Mesendoderm (in vitro differentiated cells): Measurements from ENCODE around the gene DNAJC11.
"Not testable (repeated sequence)": the region's sequence is repeated elsewhere in the genome, so short reads cannot be mapped to it uniquely, and the experiment has no call there.

Experiments used
- DNase-seq: peaks from one replicate; pipeline ENCODE4 v3.0.0; 2013
- H2AK5ac ChIP-seq: 2 replicates; pipeline ENCODE4 v1.6.1; 2013; ENCODE audit warnings: low read length, inconsistent platforms
- H2BK120ac ChIP-seq: 2 replicates; pipeline ENCODE4 v1.6.1; 2013; ENCODE audit warnings: low read depth, mild to moderate bottlenecking, low read length, moderate library complexity, mixed read lengths
- H2BK15ac ChIP-seq: replicated peaks from 2 replicates; pipeline ENCODE4 v1.6.1; 2013; ENCODE audit warnings: low read depth, mild to moderate bottlenecking, moderate library complexity
- H2BK5ac ChIP-seq: 2 replicates; pipeline ENCODE4 v1.6.1; 2013; ENCODE audit warnings: low read length, inconsistent platforms
- H3K18ac ChIP-seq: 2 replicates; pipeline ENCODE4 v1.6.1; 2013; ENCODE audit warnings: mild to moderate bottlenecking, low read length, mixed read lengths
- H3K23ac ChIP-seq: one replicate; pipeline ENCODE4 v1.6.1; 2013; ENCODE audit warnings: low read length
- H3K27ac ChIP-seq: 2 replicates; pipeline ENCODE4 v1.5.1; 2013; ENCODE audit warnings: low read depth, mild to moderate bottlenecking, inconsistent platforms, low read length, moderate library complexity
- H3K27me3 ChIP-seq: 2 replicates; pipeline ENCODE4 v1.6.1; 2013; ENCODE audit warnings: low read length, control low read depth, mild to moderate bottlenecking, inconsistent platforms; ENCODE audit not compliant: insufficient read depth, poor library complexity
- H3K36me3 ChIP-seq: 2 replicates; pipeline ENCODE4 v1.6.1; 2013; ENCODE audit warnings: low read length, inconsistent platforms; ENCODE audit not compliant: control insufficient read depth, insufficient read depth
- H3K4ac ChIP-seq: one replicate; pipeline ENCODE4 v1.6.1; 2013; ENCODE audit warnings: low read depth, mild to moderate bottlenecking, low read length, moderate library complexity
- H3K4me1 ChIP-seq: 2 replicates; pipeline ENCODE4 v1.6.1; 2013; ENCODE audit warnings: low read depth, low read length, inconsistent platforms; ENCODE audit not compliant: control insufficient read depth
- H3K4me2 ChIP-seq: 2 replicates; pipeline ENCODE4 v1.6.1; 2013; ENCODE audit warnings: low read length
- H3K4me3 ChIP-seq: 2 replicates; pipeline ENCODE4 v1.5.1; 2013; ENCODE audit warnings: mild to moderate bottlenecking, low read length
- H3K56ac ChIP-seq: one replicate; pipeline ENCODE4 v1.6.1; 2013; ENCODE audit warnings: low read length
- H3K79me1 ChIP-seq: 2 replicates; pipeline ENCODE4 v1.6.1; 2013; ENCODE audit warnings: low read length, inconsistent platforms
- H3K79me2 ChIP-seq: 2 replicates; pipeline ENCODE4 v1.6.1; 2013; ENCODE audit warnings: mild to moderate bottlenecking, low read length; ENCODE audit not compliant: control insufficient read depth, insufficient read depth
- H3K9ac ChIP-seq: 2 replicates; pipeline ENCODE4 v1.6.1; 2013; ENCODE audit warnings: low read length, inconsistent platforms
- H4K5ac ChIP-seq: one replicate; pipeline ENCODE4 v1.6.1; 2013; ENCODE audit warnings: low read length
- H4K8ac ChIP-seq: one replicate; pipeline ENCODE4 v1.6.1; 2013; ENCODE audit warnings: low read depth, mild to moderate bottlenecking, control low read depth, low read length, moderate library complexity
- WGBS: extraction: QIAGEN DNeasy Blood & Tissue Kit; methylation state at CpG from one replicate; pipeline ENCODE4 v1.1.7; 2013; ENCODE audit warnings: low lambda C conversion rate, missing lambda C conversion rate; ENCODE audit not compliant: insufficient coverage; ENCODE audit errors: extremely low coverage; 5-methylcytosine and 5-hydroxymethylcytosine counted together

The DNAJC11 gene

DNA sequence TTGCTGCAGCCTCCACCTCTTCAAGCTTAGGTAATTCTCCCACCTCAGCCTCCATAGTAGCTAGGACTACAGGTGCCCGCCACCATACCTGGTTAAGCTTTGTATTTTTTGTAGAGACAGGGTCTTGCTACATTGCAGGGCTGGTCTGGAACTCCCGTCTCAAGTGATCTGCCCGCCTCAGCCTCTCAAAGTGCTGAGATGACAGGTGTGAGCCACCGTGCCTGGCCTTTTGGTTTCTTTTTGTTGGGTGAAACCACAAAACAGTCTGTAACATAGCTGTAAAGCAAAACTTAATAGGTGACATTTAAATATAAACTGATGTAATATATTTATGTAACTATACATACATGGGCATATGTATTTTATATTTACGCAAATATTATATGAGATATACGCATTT, 3.1 kb upstream of the DNAJC11 start:
- Histone ChIP-seq H3K79me1 (peaks cover 8% of the 10 kb centered on the region), H3K23ac (no peak overlapping the region), H3K56ac (no peak overlapping the region), H3K4me1 (no peaks in the 10 kb centered on the region), H4K8ac (no peak overlapping the region), H2BK15ac (no peak overlapping the region), H4K5ac (no peak overlapping the region), H3K27me3 (no peaks in the 10 kb centered on the region), H3K27ac (no peak overlapping the region), H3K9ac (no peak overlapping the region), H2BK120ac (no peak overlapping the region), H3K36me3 (no peaks in the 10 kb centered on the region), H3K79me2 (peaks cover 16% of the 10 kb centered on the region), H2AK5ac (no peak overlapping the region), H3K4me3 (no peak overlapping the region), H3K18ac (no peak overlapping the region), H2BK5ac (no peak overlapping the region), H3K4ac (no peak overlapping the region), H3K4me2 (no peak overlapping the region)
- DNase-seq: no peak
- WGBS: no CpG with 5 or more reads among the region's 6 CpGs

DNA sequence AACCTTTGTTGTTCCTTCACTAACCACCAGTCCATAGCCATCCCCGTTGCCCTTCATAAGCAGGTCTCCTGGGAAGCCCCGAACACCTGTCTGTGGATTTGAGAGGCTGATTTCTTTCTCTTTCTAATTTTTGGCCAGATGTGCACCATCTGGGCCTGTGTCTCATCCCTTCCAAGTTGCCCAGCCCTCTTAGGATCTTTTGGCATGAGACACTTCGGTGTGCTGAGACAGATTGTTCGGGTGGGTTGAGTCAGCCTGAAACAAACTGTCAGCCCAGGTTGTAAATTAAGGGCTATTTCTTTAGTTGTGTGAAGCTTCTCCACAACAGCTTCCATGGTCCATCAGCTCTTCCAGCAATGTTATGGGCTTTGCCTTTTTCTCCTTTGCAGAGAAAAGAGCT, 1.4 kb upstream of the DNAJC11 start:
- Histone ChIP-seq H3K4me2 (no peak overlapping the region), H3K79me2 (peaks cover 31% of the 10 kb centered on the region), H2BK15ac (no peak overlapping the region), H3K4ac (no peak overlapping the region), H3K56ac (no peak overlapping the region), H2AK5ac (no peak overlapping the region), H3K18ac (no peak overlapping the region), H3K9ac (no peak overlapping the region), H3K23ac (no peak overlapping the region), H3K79me1 (peaks cover 11% of the 10 kb centered on the region), H4K5ac (no peak overlapping the region), H3K4me3 (no peak overlapping the region), H4K8ac (no peak overlapping the region), H3K36me3 (no peaks in the 10 kb centered on the region), H3K27me3 (no peaks in the 10 kb centered on the region), H3K27ac (no peak overlapping the region), H2BK120ac (no peak overlapping the region), H3K4me1 (no peaks in the 10 kb centered on the region), H2BK5ac (no peak overlapping the region)
- DNase-seq: no peak
- no CpG with 5 or more reads among the region's 4 CpGs for WGBS

DNA sequence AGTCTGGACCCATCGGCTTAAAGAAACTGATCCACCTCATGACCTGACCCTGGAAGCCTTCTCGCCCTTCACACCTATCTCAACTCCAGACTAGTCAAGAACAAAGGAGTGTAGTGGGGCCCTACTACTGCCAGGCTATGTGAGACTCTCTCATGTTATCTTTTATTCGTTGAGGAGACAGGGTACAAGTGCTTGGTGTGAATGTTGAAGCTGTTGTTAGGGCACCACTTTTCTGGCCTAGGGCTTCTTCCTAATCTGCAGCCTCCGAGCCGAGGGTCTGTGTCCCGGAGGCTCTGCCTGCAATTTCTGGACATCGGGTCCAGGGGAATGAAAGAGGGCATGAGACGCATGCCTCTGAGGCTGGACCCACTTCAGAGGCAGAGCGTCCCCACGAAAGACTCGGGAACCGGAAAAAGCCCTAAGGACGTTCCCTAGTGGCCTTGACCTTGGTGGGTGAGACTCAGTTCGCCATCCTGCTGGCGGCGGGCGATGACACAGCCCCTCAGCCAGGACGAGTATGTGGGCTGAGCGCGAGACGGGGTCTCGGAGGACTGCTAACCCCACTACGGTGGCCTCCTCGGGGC, 671 bp downstream of the DNAJC11 start:
- Histone ChIP-seq H3K27ac (no peak overlapping the region), H3K9ac (peak overlapping the region; percentile 98), H2BK120ac (no peak overlapping the region), H3K4me1 (no peaks in the 10 kb centered on the region), H2AK5ac (peak overlapping the region; percentile 69), H3K4me2 (peak overlapping the region; percentile 98), H4K8ac (no peak overlapping the region), H4K5ac (no peak overlapping the region), H2BK15ac (no peak overlapping the region), H2BK5ac (no peak overlapping the region), H3K4me3 (peak overlapping the region; percentile 100), H3K4ac (peak overlapping the region; percentile 4), H3K18ac (peak overlapping the region; percentile 72), H3K79me1 (peaks cover 17% of the 10 kb centered on the region), H3K23ac (peak overlapping the region; percentile 15), H3K36me3 (no peaks in the 10 kb centered on the region), H3K27me3 (no peaks in the 10 kb centered on the region), H3K56ac (peak overlapping the region; percentile 99), H3K79me2 (peaks cover 41% of the 10 kb centered on the region)
- no CpG with 5 or more reads among the region's 24 CpGs for WGBS
- peak; percentile 55 for DNase-seq

DNA sequence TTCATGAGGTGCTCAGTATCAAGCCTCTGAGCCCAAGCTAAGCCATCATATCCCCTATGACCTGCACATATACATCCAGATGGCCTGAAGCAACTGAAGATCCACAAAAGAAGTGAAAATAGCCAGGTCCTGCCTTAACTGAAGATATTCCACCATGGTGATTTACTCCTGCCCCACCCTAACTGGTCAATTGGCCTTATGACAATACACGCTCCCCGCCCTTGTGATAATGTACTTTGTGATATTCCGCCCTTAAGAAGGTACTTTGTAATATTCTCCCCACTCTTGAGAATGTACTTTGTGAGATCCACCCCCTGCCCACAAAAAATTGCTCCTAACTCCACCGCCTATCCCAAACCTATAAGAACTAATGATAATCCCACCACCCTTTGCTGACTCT, 1.7 kb downstream of the DNAJC11 start:
- H2AK5ac ChIP-seq, H3K23ac ChIP-seq, H3K36me3 ChIP-seq, DNase-seq, H3K18ac ChIP-seq, H4K5ac ChIP-seq, H3K4me1 ChIP-seq, H3K4me3 ChIP-seq, H4K8ac ChIP-seq, H3K9ac ChIP-seq, H2BK120ac ChIP-seq, H3K4me2 ChIP-seq, H3K27ac ChIP-seq, H3K4ac ChIP-seq, H2BK15ac ChIP-seq, H3K56ac ChIP-seq, H3K27me3 ChIP-seq, H2BK5ac ChIP-seq: not testable (repeated sequence)
- Histone ChIP-seq H3K79me2 (peaks cover 43% of the 10 kb centered on the region), H3K79me1 (peaks cover 17% of the 10 kb centered on the region)
- no CpG with 5 or more reads among the region's 4 CpGs for WGBS

DNA sequence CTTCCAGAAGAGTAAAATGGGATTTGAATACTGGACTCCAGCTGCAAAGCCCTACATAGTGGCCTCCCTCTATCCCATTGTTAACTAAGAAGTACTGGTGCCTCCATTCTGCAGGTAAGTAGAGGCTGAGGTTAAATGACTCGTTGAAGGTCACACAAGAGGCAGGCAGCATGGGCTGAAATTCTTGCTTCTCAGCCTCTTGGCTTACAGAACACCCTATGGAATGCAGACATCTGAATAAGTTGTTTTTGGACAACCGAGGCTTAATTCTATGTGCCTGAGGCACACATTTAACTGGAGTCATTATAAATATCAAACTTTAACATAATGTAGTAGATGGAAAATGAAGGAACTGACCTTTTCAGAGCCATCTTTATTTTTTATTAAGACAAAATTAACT, 5.7 kb downstream of the DNAJC11 start:
- no CpG with 5 or more reads among the region's 2 CpGs for WGBS
- Histone ChIP-seq H4K8ac (no peak overlapping the region), H2BK15ac (no peak overlapping the region), H3K4me2 (no peak overlapping the region), H3K9ac (no peak overlapping the region), H4K5ac (no peak overlapping the region), H3K23ac (no peak overlapping the region), H3K4me3 (no peak overlapping the region), H2BK120ac (no peak overlapping the region), H2AK5ac (no peak overlapping the region), H3K27ac (no peak overlapping the region), H3K4ac (no peak overlapping the region), H3K56ac (no peak overlapping the region), H3K79me1 (peaks cover 23% of the 10 kb centered on the region), H3K36me3 (peaks cover 2% of the 10 kb centered on the region), H3K79me2 (peaks cover 48% of the 10 kb centered on the region), H3K4me1 (peaks cover 4% of the 10 kb centered on the region), H3K27me3 (no peaks in the 10 kb centered on the region), H3K18ac (no peak overlapping the region), H2BK5ac (no peak overlapping the region)
- peak; percentile 11 for DNase-seq

DNA sequence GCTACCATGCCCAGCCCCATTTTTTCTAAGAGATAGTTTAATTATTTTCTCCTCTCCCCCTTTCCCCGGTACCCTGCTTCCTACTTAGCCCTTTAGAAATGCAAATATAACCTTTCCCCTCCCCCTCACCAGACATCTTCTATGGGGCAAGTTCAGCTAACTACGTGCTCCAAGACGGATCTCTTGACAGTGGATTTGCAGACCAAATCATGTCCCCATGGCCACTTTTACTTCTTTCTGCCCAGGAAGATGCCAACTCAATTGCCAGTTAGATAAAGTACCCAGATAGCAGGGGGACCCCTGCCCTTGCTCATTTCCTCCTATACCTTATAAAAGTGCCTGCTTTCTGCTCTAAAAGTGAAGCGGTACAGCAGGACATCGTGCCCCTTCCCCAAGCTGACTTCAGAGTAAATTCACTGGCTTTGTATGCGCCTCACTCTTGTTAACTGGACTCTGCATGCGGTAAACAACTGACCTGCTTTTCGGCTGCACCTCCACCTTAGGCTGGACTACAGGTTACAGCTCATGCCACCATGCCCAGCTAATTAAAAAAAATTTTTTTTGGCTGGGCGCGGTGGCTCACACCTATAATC, 7.4 kb downstream of the DNAJC11 start:
- Histone ChIP-seq H3K4me1 (peaks cover 4% of the 10 kb centered on the region), H3K4me2 (no peak overlapping the region), H4K8ac (no peak overlapping the region), H3K4me3 (no peak overlapping the region), H2AK5ac (no peak overlapping the region), H3K27ac (no peak overlapping the region), H4K5ac (no peak overlapping the region), H3K56ac (peak overlapping the region; percentile 49), H3K79me1 (peaks cover 19% of the 10 kb centered on the region), H2BK5ac (no peak overlapping the region), H3K79me2 (peaks cover 41% of the 10 kb centered on the region), H3K23ac (no peak overlapping the region), H3K36me3 (peaks cover 2% of the 10 kb centered on the region), H3K4ac (no peak overlapping the region), H3K9ac (no peak overlapping the region), H3K18ac (no peak overlapping the region), H2BK120ac (no peak overlapping the region), H3K27me3 (no peaks in the 10 kb centered on the region), H2BK15ac (no peak overlapping the region)
- WGBS: no CpG with 5 or more reads among the region's 10 CpGs
- DNase-seq: peak; percentile 26
